Stimulated activated CD8-positive, alpha-beta memory T cell treated with anti-CD3 and anti-CD28 coated beads, Interleukin-15, amount 100 ng/mL, for 4 hours (primary cell): Measurements from ENCODE around the gene METTL1.

Source experiments
- DNase-seq, 2 donors: peaks; one replicate each; pipeline ENCODE4 v3.0.0-alpha.2; 2020; ENCODE audit warnings: low read depth in 2 of 2

Gene METTL1

GRCh38 chr12:57754411-57755193 is 17.3 kb downstream of the METTL1 start, which contains the start of gene MARCHF9:
Gene MARCHF9 (plus strand): TSS chr12:57755103. CDS start chr12:57755529, 426 bp downstream.
- peak; percentile 60 to 68 for DNase-seq

GRCh38 chr12:57753756-57754337 is 18.1 kb downstream of the METTL1 start:
- no peak for DNase-seq

- DNase-seq: no peak
Measured at GRCh38 chr12:57752668-57753000, 19.3 kb downstream of the METTL1 start.

GRCh38 chr12:57751788-57752667 is 19.9 kb downstream of the METTL1 start, which contains the start of gene CDK4:
Gene CDK4 (minus strand): TSS chr12:57752310. CDS start chr12:57751717, 593 bp downstream.
- DNase-seq: peak; percentile 98 to 99

GRCh38 chr12:57751432-57751787 is 20.5 kb downstream of the METTL1 start:
- no peak for DNase-seq

GRCh38 chr12:57750561-57751431 is 21.1 kb downstream of the METTL1 start:
- no peak for DNase-seq

GRCh38 chr12:57749061-57749460 is 22.8 kb downstream of the METTL1 start:
- DNase-seq: no peak

GRCh38 chr12:57746025-57746424 is 25.9 kb downstream of the METTL1 start:
- DNase-seq: no peak

- no peak for DNase-seq
Measured at GRCh38 chr12:57745485-57745881, 26.4 kb downstream of the METTL1 start.

GRCh38 chr12:57744777-57745484 is 27.0 kb downstream of the METTL1 start, which contains the start of gene TSPAN31:
Gene TSPAN31 (plus strand): TSS chr12:57745039. CDS start chr12:57745155, 116 bp downstream.
- peak; percentile 81 to 92 for DNase-seq

- DNase-seq: peak in 1 of 2 donors; percentile 45
Measured at GRCh38 chr12:57744194-57744776, 27.6 kb downstream of the METTL1 start.

GRCh38 chr12:57743769-57744168 is 28.1 kb downstream of the METTL1 start:
- DNase-seq: no peak

GRCh38 chr12:57741844-57742738 is 29.8 kb downstream of the METTL1 start:
- DNase-seq: peak; percentile 55 to 72

- no peak for DNase-seq
Measured at GRCh38 chr12:57741413-57741789, 30.5 kb downstream of the METTL1 start.

- peak; percentile 60 to 63 for DNase-seq
Measured at GRCh38 chr12:57740656-57741412, 31.1 kb downstream of the METTL1 start.

GRCh38 chr12:57739914-57740538 is 31.9 kb downstream of the METTL1 start:
- DNase-seq: no peak

- no peak for DNase-seq
Measured at GRCh38 chr12:57739387-57739786, 32.5 kb downstream of the METTL1 start.

- no peak for DNase-seq
Measured at GRCh38 chr12:57738661-57739237, 33.2 kb downstream of the METTL1 start, which contains the start of gene AGAP2. Gene AGAP2 (minus strand): TSS chr12:57738742. CDS start chr12:57738246, 496 bp downstream.
